HG03139 (cell line): ENCODE results near the gene NEK9.
"Not testable (repeated sequence)": the region's sequence is repeated elsewhere in the genome, so short reads cannot be mapped to it uniquely, and the experiment has no call there.

ENCODE experiments used
- ATAC-seq: cut with Tn5 transposase; IDR thresholded peaks from one replicate; pipeline ENCODE4 v1.9.1; 2021; ENCODE audit not compliant: unreplicated experiment

Gene NEK9

DNA sequence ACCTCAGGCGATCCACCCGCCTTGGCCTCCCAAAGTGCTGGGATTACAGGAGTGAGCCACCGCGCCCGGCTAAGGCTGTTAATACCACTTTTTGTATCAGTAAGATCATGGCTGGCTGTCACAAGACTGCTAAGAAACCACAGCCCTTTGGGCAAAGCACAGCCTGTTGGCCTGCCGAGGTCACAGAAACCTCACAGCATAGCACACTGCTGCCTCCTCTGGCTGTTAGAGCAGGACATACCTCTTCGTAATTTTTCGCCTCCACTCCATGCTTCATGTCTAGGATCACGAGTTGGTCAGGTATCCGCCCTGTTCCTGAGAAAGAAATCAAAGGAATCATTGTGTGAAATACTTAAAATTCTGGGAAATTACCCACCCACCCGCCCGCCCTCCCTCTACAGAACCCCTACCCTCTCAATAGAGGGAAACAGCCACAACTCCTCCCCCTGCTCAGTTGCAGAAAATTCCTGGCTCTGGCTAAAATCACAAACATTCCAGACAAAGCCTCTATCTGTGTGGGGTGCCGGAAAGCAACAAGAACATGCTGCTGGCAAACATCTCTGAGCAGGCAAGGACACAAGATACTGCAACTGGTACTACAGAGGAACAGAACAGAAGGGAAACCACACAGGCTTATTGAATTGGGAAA, 20.7 kb upstream of the NEK9 start:
- ATAC-seq = no peak

DNA sequence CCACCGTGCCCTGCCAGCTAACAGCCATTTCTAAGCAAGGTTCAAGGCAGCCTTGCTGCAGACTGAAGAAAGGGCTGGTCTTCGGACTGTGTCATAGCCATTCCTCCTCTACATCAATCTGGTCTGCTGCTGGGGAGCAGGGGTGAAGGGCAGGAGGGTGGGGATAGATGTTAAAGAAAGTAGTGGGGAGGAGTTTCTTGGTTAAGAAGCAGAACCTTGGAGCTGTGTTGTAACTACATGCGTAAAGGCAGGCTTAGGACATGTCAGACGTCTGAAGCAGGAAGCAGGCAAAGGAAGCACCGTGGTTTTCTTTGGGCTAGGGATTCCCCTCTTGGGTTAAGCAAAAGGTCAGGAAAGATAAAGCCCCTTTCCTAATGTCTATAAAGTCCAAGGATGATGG, 18.1 kb upstream of the NEK9 start:
- no peak for ATAC-seq

DNA sequence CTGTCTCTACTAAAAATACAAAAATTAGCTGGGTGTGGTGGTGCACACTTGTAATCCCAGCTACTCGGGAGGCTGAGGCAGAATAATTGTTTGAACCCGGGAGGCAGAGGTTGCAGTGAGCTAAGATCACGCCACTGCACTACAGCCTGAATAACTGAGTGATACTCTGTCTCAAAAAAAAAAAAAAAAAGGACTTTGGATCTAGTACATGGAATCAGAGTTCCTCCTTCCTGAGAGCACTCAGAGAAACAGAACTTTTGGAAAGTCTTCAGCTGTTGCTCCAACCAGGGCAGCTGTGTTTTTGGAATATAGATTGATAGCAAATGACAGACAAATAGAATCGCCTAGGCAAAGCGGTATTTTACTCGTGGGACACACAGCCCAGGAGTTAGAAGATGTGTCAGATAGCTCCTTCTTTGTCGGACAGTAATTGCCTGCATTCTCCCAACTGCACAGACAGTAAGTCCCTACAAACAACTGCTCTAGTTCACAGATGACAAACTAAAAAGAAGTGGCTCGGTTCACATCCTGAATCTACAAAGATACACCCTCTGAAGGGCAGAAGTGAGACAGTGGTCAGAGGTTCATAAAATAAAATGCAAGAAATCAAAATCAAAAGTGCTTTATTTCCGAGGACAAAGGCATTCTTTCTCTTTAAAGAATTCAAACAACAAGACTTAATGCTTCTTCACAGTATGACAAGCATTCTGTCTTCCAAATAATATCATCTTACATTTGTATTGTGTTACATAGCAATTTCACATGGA, 17.1 kb upstream of the NEK9 start:
- ATAC-seq = no peak

DNA sequence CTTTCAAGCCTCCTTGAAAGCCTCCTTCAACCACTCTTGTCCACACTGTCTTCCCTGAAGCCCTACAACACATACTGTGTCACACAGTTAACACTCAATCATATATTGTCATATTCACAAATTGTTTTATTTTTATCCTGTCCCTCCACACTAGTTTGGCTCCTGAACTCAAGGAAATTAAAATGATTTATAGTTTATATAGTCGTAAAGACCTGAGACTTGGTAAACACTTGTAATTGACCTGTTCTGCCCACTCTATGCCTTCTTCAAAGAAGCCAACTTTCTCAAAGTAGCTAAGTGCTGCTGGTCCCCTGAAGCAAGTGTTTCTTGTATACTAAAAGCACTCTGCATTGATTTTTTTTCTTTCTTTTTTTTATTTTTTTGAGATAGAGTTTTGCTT, 15.6 kb upstream of the NEK9 start:
- no peak for ATAC-seq

DNA sequence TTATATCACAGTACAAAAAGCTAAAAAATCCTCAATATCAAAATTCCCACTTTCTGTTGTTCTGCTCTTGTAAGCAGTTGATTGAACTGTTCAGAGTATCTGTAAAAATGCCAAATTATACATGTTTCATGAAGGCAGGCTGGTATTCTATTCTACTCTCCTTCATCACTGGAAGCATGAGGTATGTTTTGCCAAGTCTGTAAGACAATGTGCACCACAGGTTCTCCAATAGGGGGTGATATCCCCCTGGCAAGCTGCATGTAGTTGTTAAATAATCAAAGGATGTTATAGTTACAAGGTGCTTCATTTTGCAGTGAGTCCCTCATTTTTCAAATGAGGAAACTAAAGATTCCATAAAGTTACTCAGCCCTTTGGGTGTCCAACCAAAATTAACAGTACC, 15.1 kb upstream of the NEK9 start:
- no peak for ATAC-seq

DNA sequence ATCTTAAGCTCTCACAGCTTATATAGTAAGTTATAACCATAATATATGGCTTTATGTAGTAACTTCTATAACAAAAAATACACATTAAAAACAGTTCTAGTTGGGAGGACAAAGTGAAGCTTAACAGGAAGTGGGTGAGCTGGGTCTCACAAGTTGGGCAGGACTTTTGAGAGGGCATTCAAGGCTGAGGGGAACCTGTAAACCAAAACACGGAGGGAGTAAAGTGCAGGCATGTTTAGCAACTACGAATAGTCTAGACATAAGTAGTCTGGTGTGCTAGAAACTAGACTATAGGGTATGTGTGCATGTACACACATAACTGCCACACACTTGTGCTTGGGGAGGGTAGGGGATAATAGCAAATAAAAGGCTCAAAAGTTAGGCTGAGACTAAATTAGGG, 14.2 kb upstream of the NEK9 start:
- ATAC-seq = no peak

DNA sequence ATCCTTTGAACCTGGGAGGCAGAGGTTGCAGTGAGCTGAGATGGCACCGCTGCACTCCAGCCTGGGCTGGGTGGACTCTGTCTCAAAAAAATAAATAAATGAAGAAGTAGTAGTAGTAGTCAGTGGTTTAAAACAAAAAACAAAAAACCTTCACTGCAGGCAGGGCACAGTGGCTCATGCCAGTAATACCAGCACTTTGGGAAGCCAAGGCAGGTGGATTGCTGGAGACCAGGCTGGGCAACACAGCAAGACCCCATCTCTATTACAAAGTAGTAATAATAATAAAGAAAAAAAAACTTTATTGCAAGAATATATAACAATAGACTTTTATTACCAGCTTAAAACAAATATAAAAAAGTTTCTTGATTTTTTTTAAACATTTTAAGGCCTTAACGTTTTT, 13.8 kb upstream of the NEK9 start:
- ATAC-seq = no peak

DNA sequence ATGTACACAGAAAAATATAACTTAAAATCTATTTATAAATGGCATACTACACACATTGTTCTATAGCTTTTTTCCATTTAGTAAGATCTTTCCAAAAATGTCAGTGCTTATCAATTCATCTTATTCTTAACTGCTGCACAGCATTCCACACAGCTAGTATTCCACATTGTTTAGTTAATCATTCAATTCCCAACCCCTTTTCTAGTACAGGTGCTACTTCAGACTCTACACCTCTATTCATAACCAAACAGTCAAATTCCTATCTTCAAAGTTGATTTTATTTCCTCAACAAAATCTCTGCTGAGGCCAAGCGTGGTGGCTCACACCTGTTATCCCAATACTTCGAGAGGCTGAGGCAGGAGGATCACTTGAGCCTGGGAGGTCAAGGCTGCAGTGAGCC, 12.3 kb upstream of the NEK9 start:
- no peak for ATAC-seq

DNA sequence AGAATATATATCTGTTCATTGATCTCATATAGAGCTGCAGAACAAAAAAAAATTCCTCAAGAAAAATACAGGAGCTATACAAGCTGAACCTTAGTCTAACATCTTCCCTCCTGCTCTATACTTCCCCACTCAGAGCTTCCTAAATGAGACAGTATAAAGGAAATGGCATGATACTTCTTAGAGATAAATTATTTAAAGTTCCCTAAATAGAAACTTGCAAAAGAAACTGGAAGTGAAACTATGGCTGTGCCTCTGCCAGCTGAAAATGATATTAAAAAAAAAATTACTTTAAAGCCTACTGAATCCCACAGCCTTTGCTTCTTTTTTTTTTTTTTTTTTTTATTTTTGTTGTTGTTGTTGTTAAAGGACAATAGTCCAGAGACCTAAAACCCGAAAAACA, 11.6 kb upstream of the NEK9 start:
- no peak for ATAC-seq

DNA sequence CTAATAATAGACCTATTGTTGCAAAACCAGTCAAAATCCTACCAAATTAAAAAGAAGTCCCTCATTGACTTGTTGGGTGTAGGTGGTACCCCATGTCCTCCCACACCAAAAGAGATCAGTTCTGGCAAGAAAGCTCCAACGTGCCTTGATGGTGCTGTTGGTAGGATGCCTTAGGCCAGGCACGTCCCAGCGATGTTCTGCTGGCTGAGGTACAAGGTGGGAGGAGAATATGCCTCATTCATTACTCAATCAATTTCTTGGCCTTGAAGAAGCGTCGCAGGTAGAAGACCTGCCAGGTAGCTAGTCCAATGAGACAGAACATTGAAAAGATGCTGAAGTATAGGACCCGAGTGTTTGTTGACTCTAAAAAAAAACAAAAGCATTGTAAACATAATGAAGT, 7.8 kb upstream of the NEK9 start:
- ATAC-seq = no peak

DNA sequence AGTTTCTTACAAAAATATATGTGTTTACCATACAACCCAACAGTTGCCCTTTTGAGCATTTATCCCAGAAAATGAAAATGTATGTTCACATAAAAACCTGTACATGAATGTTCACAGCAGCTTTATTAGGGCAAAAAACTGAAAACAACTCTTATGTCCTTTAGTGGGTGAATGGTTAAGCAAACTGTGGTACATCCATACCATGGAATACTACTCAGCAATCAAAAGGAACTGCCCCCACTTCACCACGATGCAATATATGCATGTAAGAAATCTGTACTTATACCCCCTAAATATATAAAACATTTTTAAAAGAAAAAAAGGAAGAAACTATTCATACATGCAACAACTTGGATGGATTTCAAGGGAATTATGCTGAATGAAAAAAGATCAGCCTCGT, 6.7 kb upstream of the NEK9 start:
- no peak for ATAC-seq

DNA sequence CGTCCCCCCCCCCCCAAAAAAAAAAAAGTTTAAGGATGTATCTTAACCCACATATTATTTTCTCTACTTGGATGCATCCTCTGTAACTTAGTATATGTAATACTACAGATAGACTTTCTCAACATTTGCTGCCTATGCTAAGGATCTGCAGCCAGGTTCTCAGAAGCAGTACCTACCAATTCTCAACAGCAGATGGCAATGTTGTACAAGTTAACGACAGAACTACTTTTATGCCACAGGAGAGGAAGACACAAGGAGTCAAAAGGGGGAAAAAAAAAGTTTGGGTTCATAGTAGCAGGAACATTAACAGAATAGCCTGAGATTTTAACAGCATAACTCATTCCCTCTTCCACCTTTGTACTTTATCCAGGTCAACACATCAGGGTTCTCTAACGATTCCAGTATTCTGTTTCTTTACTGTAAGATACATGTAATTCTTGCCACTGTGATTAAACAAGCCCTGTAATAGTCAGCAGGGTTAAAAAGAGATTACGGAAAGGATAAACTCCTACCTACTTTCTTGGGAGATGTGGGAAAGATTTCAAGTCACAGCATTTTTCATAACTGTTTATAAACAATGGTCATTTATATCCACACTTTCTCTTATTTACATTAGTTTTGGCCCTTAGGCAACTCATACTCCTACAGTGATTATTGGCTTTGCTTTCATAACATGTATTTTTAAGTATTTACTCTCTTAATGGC, 5.7 kb upstream of the NEK9 start:
- ATAC-seq = no peak

DNA sequence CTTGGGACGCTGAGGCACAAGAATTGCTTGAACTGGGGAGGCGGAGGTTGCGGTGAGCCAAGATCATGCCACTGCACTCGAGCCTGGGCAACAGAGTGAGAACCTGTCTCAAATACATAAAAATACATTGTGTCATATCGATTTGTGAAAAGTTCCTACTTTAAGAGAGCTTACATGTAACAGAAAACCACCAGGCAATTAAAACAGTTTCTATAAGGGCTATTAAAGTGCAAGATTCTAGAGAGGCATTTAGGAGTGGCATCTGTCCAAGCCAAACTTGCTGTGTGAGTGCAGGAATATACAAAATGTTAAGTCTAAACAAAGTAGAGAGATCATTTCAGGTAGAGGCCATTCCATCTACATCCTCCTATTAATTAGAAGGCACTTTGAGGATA, 1.7 kb upstream of the NEK9 start:
- no peak for ATAC-seq

DNA sequence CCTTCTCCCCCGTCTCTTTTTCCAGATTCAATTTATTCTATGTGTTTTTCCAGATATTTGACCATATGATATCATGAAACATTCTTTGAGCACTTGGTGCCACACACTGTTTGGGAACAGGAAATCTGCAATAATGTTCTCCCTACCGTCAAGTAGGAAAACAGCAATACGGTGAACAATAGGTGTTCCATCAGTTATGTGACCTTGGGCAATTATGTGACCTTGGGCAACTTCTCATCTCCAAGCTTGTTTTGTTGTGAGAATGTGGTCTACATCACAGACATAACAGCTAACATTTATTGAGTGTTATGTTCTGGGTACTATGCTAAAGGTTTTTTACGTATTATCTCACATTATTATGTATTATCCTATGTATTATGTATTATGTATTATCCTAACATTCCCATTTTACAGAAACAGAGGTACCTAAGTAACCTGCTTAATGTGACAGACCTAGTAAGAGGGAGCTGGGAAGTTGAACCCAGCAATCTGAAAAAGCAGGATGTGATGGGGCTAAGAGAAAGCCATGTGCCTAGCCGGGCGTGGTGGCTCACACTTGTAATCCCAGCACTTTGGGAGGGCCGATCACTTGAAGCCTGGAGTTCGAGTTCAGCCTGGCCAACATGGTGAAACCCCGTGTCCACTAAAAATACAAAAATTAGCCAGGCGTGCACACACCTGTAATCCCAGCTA, 1.2 kb upstream of the NEK9 start:
- ATAC-seq = no peak

DNA sequence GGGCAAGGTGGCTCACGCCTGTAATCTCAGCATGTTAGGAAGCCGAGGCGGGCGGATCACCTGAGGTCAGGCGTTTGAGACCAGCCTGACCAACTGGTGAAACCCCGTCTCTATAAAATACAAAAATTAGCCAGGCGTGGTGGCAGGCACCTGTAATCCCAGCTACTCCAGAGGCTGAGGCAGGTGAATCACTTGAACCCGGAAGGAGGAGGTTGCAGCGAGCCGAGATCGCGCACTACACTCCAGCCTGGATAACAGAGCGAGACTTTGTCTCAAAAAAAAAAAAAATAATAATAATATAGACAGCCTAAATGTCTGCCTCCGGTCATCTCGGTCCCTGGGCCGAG, 599 bp upstream of the NEK9 start:
- ATAC-seq = not testable (repeated sequence)

DNA sequence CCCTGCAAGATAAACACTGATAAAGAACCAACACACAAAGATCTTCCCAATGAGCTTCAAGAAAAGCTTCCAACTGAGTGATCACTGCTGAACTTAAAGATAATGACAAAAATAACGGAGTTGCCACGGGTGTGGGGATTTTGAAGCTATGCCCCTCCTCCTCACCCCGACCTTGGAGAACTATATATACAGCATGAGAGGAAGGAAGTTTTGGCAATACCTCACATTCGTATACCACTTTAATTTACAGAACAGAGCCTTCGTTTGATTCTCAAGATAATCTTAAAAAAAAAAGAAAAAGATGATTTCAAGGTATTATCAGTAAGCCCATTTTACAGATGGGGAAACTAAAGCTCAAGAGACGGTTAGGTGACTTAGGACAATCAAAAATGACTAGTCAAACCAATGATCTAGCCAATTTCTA, 715 bp downstream of the NEK9 start:
- ATAC-seq = no peak

DNA sequence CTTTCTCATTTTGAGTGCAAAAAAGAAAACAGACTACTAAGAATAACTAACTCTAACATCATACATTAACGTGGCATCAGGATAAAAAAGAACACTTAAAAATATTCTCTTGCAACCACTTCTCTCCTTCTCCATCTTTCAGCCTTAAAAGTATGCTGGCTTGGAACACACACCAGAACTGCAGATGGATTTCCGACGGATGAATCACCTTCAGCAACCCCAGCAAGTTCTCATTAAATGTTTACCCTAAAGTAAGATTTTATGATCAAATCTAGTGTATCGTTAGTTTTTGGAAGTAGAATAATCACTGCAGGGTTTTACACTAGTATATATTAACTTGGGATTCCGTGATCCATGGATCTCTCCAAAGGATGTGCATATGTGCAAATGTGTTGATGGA, 1.2 kb downstream of the NEK9 start:
- no peak for ATAC-seq

DNA sequence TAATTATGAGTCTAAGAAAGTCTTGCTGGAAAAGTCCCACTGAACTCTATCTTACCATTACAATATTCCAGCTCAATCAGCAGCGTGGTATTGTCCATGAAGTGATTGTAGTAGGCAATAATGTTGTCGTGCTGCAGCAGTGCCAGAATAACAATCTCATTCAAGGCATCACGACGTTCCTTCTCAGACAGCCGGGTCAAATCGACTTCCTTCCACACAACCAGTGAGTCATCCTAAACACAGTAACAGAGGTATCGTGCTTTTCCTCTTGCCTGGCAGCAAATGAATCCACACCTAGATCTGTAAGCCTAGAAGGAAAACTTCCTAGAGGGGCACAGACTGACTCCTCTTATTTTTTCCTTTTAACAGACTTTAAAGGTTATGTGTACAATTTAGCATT, 2.9 kb downstream of the NEK9 start:
- no peak for ATAC-seq

DNA sequence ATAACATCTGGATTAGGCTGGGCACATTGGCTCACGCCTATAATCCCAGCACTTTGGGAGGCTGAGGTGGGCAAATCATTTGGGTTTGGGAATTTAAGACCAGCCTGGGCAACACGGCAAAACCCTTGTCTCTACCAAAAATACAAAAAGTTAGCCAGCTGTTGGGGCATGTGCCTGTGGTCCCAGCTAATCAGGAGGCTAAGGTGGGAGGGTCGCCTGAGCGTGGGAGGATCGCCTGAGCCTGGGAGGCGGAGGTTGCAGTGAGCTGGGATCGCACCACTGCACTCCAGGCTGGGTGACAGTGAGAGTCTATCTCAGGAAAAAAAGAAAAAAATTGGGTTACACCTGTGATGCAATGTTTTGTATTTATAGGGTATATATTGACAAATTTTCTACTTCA, 5.3 kb downstream of the NEK9 start:
- no peak for ATAC-seq

DNA sequence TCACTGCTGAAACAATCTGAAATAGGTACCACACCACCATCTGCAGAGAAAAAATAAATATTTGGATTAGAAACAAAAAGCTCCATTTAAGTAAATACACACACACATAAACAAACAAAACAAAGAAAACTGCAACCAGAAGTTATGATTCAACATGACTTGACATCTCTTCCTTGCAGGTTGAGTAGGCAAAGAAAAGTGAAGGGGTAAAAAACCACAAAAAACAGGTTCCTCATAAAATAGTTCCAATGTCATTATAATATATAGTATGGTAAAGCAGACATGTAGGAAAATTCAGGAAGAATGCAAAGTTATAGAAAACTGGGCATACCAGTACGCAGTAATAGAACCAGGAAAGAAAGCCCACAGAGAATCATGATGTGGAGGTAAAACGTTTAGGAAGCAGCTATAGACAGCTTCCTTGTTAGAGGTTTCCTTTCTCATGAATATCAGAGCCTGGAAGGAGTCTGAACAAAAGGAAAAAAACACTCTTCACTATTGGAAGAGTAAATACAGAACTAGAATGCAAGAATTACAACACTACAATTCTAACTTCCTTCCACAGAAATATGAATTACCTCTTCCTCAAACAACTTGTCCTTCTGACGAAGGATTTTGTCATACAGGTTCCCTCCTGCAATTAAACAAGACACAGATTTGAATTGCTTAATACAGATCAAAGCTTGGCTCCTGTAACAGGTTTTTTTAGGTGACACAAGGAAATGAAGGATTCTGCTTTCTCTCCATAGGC, 6.1 kb downstream of the NEK9 start:
- no peak for ATAC-seq

DNA sequence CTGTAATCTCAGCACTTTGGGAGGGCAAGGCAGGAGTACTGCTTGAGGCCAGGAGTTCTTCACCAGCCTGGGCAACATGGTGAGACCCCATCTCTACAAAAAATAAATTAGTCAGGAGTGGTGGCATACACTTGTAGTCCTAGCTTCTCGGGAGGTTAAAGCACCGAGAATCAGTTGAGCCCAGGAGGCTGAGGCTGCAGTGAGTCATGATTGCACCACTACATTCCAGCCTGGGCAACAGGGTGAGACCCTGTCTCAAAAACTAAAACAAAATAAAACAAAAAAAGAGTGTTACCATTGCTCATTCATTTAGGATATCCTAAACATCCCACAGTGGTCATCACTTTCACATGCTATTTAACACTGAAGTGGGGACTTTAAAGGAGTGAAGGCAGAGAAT, 7.8 kb downstream of the NEK9 start:
- ATAC-seq = no peak
